ENCODE results near the gene RNFT1. TPM values are rescaled to one million over a fixed set of nuclear protein-coding genes. Genes with fewer than 3 reads are reported as not detected.
"Not testable (repeated sequence)": the region's sequence is repeated elsewhere in the genome, so short reads cannot be mapped to it uniquely, and the experiment has no call there.

The RNFT1 gene
- total RNA-seq, 1 experiment from 2014 or later, result 6.8 TPM

- H4K5ac ChIP-seq (ENCODE audit: insufficient read length, low read depth, low read length); H4K91ac ChIP-seq (ENCODE audit: insufficient read length, low read depth, low read length); H3K23me2 ChIP-seq (ENCODE audit: insufficient read length, low read depth, low read length, poor library complexity, severe bottlenecking); H2BK12ac ChIP-seq (ENCODE audit: insufficient read length, low read depth, low read length); H3K27ac ChIP-seq (ENCODE audit: insufficient read length, low read depth, low read length); H2AK5ac ChIP-seq (ENCODE audit: insufficient read length, low read length); H3K79me1 ChIP-seq (ENCODE audit: insufficient read depth, low read depth, low read length, poor library complexity, severe bottlenecking); H3K9me3 Mint-ChIP-seq; H3K79me2 ChIP-seq (ENCODE audit: insufficient read depth, low read length); H3K4me1 Mint-ChIP-seq; H2BK20ac ChIP-seq (ENCODE audit: low read depth, low read length, poor library complexity, severe bottlenecking); H3K4me2 ChIP-seq (ENCODE audit: insufficient read depth, insufficient read length, low read length); H3K27me3 Mint-ChIP-seq (ENCODE audit: low read depth); H3K4me3 Mint-ChIP-seq; H3K27ac Mint-ChIP-seq; H3K4me1 ChIP-seq (ENCODE audit: insufficient read depth, low read length); H3T11ph ChIP-seq (ENCODE audit: low read length); H3K56ac ChIP-seq (ENCODE audit: insufficient read length, low read depth, low read length); H2AFZ ChIP-seq (ENCODE audit: low read length); H3K18ac ChIP-seq (ENCODE audit: insufficient read length, low read depth, low read length); H2BK5ac ChIP-seq (ENCODE audit: insufficient read length, low read length); H4K8ac ChIP-seq (replicated peaks; ENCODE audit: insufficient read length, low read depth, low read length); H4K20me1 ChIP-seq (ENCODE audit: control insufficient read depth, insufficient read depth, insufficient read length); H2BK120ac ChIP-seq (ENCODE audit: low read depth, low read length, poor library complexity, severe bottlenecking); H3K14ac ChIP-seq (ENCODE audit: insufficient read depth, low read length); H2BK15ac ChIP-seq (ENCODE audit: low read depth, low read length); H3K23ac ChIP-seq (ENCODE audit: insufficient read length, low read depth, low read length); DNase-seq; H3K36me3 Mint-ChIP-seq (ENCODE audit: insufficient read depth in 1 of 3, low read depth in 3 of 3); H3K4ac ChIP-seq (ENCODE audit: low read depth, low read length); H3K9ac ChIP-seq (ENCODE audit: extremely low read depth, insufficient read length, low read length); H3K9me3 ChIP-seq (ENCODE audit: control insufficient read depth, low read depth, low read length); H3K27me3 ChIP-seq (ENCODE audit: insufficient read depth, low read length): not testable (repeated sequence)
- no CpG with 5 or more reads among the region's 6 CpGs for WGBS (ENCODE audit: extremely low coverage, insufficient read length, low lambda C conversion rate)
These were observed 10.6 kb upstream of the RNFT1 start for GRCh38 chr17:59975166-59975565.

DNA sequence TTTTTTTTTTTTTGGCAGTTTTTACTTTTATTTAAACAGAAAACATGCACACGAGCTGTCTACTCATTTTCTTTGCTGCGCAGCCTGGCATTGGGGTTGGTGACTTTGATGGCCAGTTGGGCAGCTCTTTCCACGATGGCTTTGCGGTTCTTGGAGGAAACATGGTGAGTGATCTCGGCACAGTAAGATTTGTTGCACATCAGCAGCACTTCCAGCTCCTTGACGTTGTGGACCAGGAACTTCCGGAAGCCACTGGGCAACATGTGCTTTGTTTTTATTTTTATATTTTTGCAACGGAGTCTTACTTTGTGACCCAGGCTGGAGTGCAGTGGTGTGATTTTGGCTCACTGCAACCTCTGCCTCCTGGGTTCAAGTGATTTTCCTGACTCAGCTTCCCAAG lies 8.9 kb upstream of the RNFT1 start:
- not testable (repeated sequence) for H3K79me2 ChIP-seq (ENCODE audit: insufficient read depth, low read length); H4K5ac ChIP-seq (ENCODE audit: insufficient read length, low read depth, low read length); H3K23me2 ChIP-seq (ENCODE audit: insufficient read length, low read depth, low read length, poor library complexity, severe bottlenecking); H3K14ac ChIP-seq (ENCODE audit: insufficient read depth, low read length); H3K9ac ChIP-seq (ENCODE audit: extremely low read depth, insufficient read length, low read length); H3K56ac ChIP-seq (ENCODE audit: insufficient read length, low read depth, low read length); H3K27me3 ChIP-seq (ENCODE audit: insufficient read depth, low read length); H2BK5ac ChIP-seq (ENCODE audit: insufficient read length, low read length); H3K27me3 Mint-ChIP-seq (ENCODE audit: low read depth); H3K4me1 Mint-ChIP-seq; H3K4me1 ChIP-seq (ENCODE audit: insufficient read depth, low read length); H3K9me3 Mint-ChIP-seq; H3K18ac ChIP-seq (ENCODE audit: insufficient read length, low read depth, low read length); H4K20me1 ChIP-seq (ENCODE audit: control insufficient read depth, insufficient read depth, insufficient read length); H3K4ac ChIP-seq (ENCODE audit: low read depth, low read length); H2BK15ac ChIP-seq (ENCODE audit: low read depth, low read length); H2BK120ac ChIP-seq (ENCODE audit: low read depth, low read length, poor library complexity, severe bottlenecking); H2BK12ac ChIP-seq (ENCODE audit: insufficient read length, low read depth, low read length); H4K91ac ChIP-seq (ENCODE audit: insufficient read length, low read depth, low read length); H2AFZ ChIP-seq (ENCODE audit: low read length); H3K23ac ChIP-seq (ENCODE audit: insufficient read length, low read depth, low read length); H3K4me3 Mint-ChIP-seq; H3K36me3 Mint-ChIP-seq (ENCODE audit: insufficient read depth in 1 of 3, low read depth in 3 of 3); H3K4me2 ChIP-seq (ENCODE audit: insufficient read depth, insufficient read length, low read length); H3K79me1 ChIP-seq (ENCODE audit: insufficient read depth, low read depth, low read length, poor library complexity, severe bottlenecking); H2AK5ac ChIP-seq (ENCODE audit: insufficient read length, low read length); H3T11ph ChIP-seq (ENCODE audit: low read length); H3K27ac ChIP-seq (ENCODE audit: insufficient read length, low read depth, low read length); DNase-seq; H3K27ac Mint-ChIP-seq; H4K8ac ChIP-seq (replicated peaks; ENCODE audit: insufficient read length, low read depth, low read length); H3K9me3 ChIP-seq (ENCODE audit: control insufficient read depth, low read depth, low read length); H2BK20ac ChIP-seq (ENCODE audit: low read depth, low read length, poor library complexity, severe bottlenecking)
- no CpG with 5 or more reads among the region's 8 CpGs for WGBS (ENCODE audit: extremely low coverage, insufficient read length, low lambda C conversion rate)

Data from H9 (cell line).